GM10248 (cell line): ENCODE data around the gene EPHA8.

Experiments used
- CTCF ChIA-PET: fragments of 300-600 bp; sonication (Branson Sonifier 250); formaldehyde crosslinking; extraction: SDS; loops from one replicate; lab custom pipeline; 2021; ENCODE audit warnings: antibody characterized with exemption; lab: Yijun Ruan, JAX
- POLR2A ChIA-PET: fragments of 350-650 bp; sonication (Branson Sonifier 250); formaldehyde crosslinking; extraction: SDS; loops from one replicate; lab custom pipeline; 2020; ENCODE audit warnings: antibody characterized with exemption; lab: Yijun Ruan, JAX
- DNase-seq: peaks from one replicate; pipeline ENCODE4 v3.0.0; 2012; ENCODE audit errors: extremely low spot score
- CTCF ChIP-seq: IDR thresholded peaks from 2 replicates; pipeline ENCODE4 v1.5.1; 2012; ENCODE audit warnings: mild to moderate bottlenecking, low read depth; ENCODE audit errors: extremely low read depth, missing control alignments, control extremely low read depth

EPHA8 gene

GRCh38 chr1:22613951-22614350, 50.7 kb downstream of the EPHA8 start:
- no peak for TF ChIP-seq CTCF
- ChIA-PET CTCF (no interaction called here), POLR2A (no interaction called here)
- DNase-seq: no peak

- TF ChIP-seq CTCF: no peak
- POLR2A ChIA-PET: no interaction called here
- CTCF ChIA-PET: interaction anchor here (0.7 to 1.1 kb wide), 2 partner anchors 9 to 26 kb away, joined by 3 to 4 read pairs; no protein-coding TSS in a partner anchor
- DNase-seq: no peak
Measured at GRCh38 chr1:22615886-22616285, 52.6 kb downstream of the EPHA8 start.

GRCh38 chr1:22616571-22616970, 53.3 kb downstream of the EPHA8 start:
- ChIA-PET POLR2A (no interaction called here), CTCF (interaction anchor here (0.7 to 1.1 kb wide), 2 partner anchors 10 to 25 kb away, joined by 3 to 4 read pairs; no protein-coding TSS in a partner anchor)
- TF ChIP-seq CTCF: no peak
- no peak for DNase-seq

- DNase-seq: no peak
- ChIA-PET CTCF (no interaction called here), POLR2A (no interaction called here)
- TF ChIP-seq CTCF: no peak
Measured at GRCh38 chr1:22618056-22618455, 54.8 kb downstream of the EPHA8 start.

GRCh38 chr1:22619252-22619651, 56.0 kb downstream of the EPHA8 start:
- CTCF ChIA-PET: no interaction called here
- POLR2A ChIA-PET: no interaction called here
- TF ChIP-seq CTCF: no peak
- DNase-seq: no peak

- TF ChIP-seq CTCF: no peak
- CTCF ChIA-PET: no interaction called here
- DNase-seq: no peak
- POLR2A ChIA-PET: no interaction called here
Measured at GRCh38 chr1:22619798-22620197, 56.5 kb downstream of the EPHA8 start.
